NB4 (cell line): Measurements from ENCODE around the gene DPF3.

Experiments used
- CTCF ChIP-seq: IDR thresholded peaks from one replicate; pipeline ENCODE4 v1.5.1; 2012; ENCODE audit warnings: low read depth, low read length
- MYC ChIP-seq: IDR thresholded peaks from 2 replicates; pipeline ENCODE4 v1.6.1; 2011; ENCODE audit warnings: low read depth, low read length
- POLR2A ChIP-seq: IDR thresholded peaks from 2 replicates; pipeline ENCODE4 v1.6.1; 2011; ENCODE audit warnings: mild to moderate bottlenecking; ENCODE audit not compliant: insufficient read length; ENCODE audit errors: extremely low read depth
- TF ChIP-seq, protein P1 (sequence below): IDR thresholded peaks from 2 replicates; pipeline ENCODE4 v1.6.1; 2011; ENCODE audit warnings: low read depth, low read length

DNA sequence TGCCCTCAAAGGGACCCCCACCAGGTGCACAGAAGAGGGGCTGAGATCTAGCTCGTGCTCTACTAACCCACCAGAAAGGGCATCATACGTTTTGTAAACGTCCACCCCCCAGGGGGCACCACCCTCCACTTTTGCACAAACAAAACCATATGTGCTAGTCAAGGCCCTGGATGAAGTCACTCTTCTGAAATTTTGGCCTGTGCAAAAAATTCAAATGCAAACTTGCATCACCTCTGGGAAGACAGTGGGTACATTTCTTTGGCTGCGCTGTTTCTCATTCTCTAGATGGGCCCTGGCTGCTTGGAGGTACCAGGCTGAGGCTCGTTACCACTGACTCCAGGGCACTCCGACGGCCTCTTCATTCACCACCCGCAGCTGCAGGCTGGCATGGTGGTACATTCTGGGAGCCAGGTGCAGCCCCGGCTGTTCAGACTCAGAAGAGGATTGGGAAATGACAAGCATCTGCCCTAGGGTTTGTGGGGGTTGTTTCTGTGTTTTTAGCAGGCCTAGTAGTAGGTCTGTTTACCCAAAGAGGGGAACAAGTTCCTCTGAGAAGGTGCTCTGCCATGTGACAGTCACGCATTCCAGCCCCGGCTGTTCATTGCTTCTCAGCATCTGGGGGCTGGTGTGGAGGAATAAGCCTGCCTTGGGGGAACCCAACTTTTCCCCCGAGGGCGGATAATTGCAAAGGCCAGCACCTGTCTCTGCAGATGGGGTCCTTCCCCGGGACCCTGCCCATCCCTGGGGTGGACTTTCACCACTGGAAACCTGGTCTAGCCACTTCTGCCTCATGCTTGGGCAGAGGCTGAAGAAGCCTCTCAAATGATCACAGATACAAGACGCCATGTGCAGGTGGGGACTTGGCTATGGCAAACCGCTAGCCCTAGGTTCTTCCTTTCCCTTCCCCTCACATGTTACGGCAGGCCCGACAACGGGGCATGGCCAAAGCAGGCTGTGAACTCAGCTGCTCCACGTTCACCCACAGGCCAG is 147.6 kb downstream of the DPF3 start:
- TF ChIP-seq POLR2A (no peak), CTCF (no peak), MYC (no peak)
- TF ChIP-seq, protein P1, sequence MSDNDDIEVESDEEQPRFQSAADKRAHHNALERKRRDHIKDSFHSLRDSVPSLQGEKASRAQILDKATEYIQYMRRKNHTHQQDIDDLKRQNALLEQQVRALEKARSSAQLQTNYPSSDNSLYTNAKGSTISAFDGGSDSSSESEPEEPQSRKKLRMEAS, result no peak
